H9 (cell line): ENCODE measurements around the gene FBXO34. TPM values are rescaled to one million over a fixed set of nuclear protein-coding genes. Genes with fewer than 3 reads are reported as not detected.

Experiments used
- DNase-seq: peaks from one replicate; pipeline ENCODE4 v3.0.0-alpha.2; 2017
- H2AFZ ChIP-seq: one replicate; pipeline ENCODE4 v1.6.1; 2013; ENCODE audit warnings: mild to moderate bottlenecking, low read length, control low read depth, moderate library complexity
- H2AK5ac ChIP-seq: 2 replicates; pipeline ENCODE4 v1.6.1; 2013; ENCODE audit warnings: low read length, control low read depth, mixed read lengths; ENCODE audit not compliant: insufficient read length
- H2BK120ac ChIP-seq: one replicate; pipeline ENCODE4 v1.6.1; 2013; ENCODE audit warnings: low read depth, mild to moderate bottlenecking, low read length, control low read depth, inconsistent platforms; ENCODE audit not compliant: poor library complexity, severe bottlenecking
- H2BK12ac ChIP-seq: 2 replicates; pipeline ENCODE4 v1.6.1; 2013; ENCODE audit warnings: low read length, control low read depth, mixed read lengths, low read depth; ENCODE audit not compliant: insufficient read length
- H2BK15ac ChIP-seq: 2 replicates; pipeline ENCODE4 v1.6.1; 2013; ENCODE audit warnings: low read depth, low read length, control low read depth
- H2BK20ac ChIP-seq: one replicate; pipeline ENCODE4 v1.6.1; 2013; ENCODE audit warnings: low read depth, mild to moderate bottlenecking, low read length, control low read depth, inconsistent platforms; ENCODE audit not compliant: poor library complexity, severe bottlenecking
- H2BK5ac ChIP-seq: 2 replicates; pipeline ENCODE4 v1.6.1; 2013; ENCODE audit warnings: low read length, control low read depth, mixed read lengths; ENCODE audit not compliant: insufficient read length
- H3K14ac ChIP-seq: 2 replicates; pipeline ENCODE4 v1.6.1; 2013; ENCODE audit warnings: low read length, control low read depth; ENCODE audit not compliant: insufficient read depth
- H3K18ac ChIP-seq: 2 replicates; pipeline ENCODE4 v1.6.1; 2013; ENCODE audit warnings: low read depth, mild to moderate bottlenecking, mixed read lengths, low read length, control low read depth; ENCODE audit not compliant: insufficient read length
- H3K23ac ChIP-seq: 2 replicates; pipeline ENCODE4 v1.6.1; 2013; ENCODE audit warnings: low read length, control low read depth, mixed read lengths, low read depth; ENCODE audit not compliant: insufficient read length
- H3K23me2 ChIP-seq: 2 replicates; pipeline ENCODE4 v1.6.1; 2013; ENCODE audit warnings: low read depth, mild to moderate bottlenecking, mixed read lengths, low read length, control low read depth; ENCODE audit not compliant: insufficient read length, poor library complexity, severe bottlenecking
- H3K27ac ChIP-seq: 2 replicates; pipeline ENCODE4 v1.5.1; 2013; ENCODE audit warnings: low read length, control low read depth, mixed read lengths, low read depth; ENCODE audit not compliant: insufficient read length
- H3K27me3 ChIP-seq: 2 replicates; pipeline ENCODE4 v1.6.1; 2013; ENCODE audit warnings: low read length, control low read depth, inconsistent platforms; ENCODE audit not compliant: insufficient read depth
- H3K4ac ChIP-seq: 2 replicates; pipeline ENCODE4 v1.6.1; 2013; ENCODE audit warnings: low read depth, mild to moderate bottlenecking, control low read depth, inconsistent platforms, low read length, moderate library complexity
- H3K4me1 ChIP-seq: 2 replicates; pipeline ENCODE4 v1.6.1; 2013; ENCODE audit warnings: low read length, control low read depth, inconsistent platforms; ENCODE audit not compliant: insufficient read depth
- H3K4me2 ChIP-seq: 2 replicates; pipeline ENCODE4 v1.6.1; 2013; ENCODE audit warnings: low read length, control low read depth, mixed read lengths; ENCODE audit not compliant: insufficient read length, insufficient read depth
- H3K56ac ChIP-seq: 2 replicates; pipeline ENCODE4 v1.6.1; 2013; ENCODE audit warnings: low read depth, mild to moderate bottlenecking, mixed read lengths, low read length, control low read depth; ENCODE audit not compliant: insufficient read length
- H3K79me1 ChIP-seq: 2 replicates; pipeline ENCODE4 v1.6.1; 2013; ENCODE audit warnings: low read depth, mild to moderate bottlenecking, moderate library complexity, low read length, control low read depth, inconsistent platforms; ENCODE audit not compliant: insufficient read depth, poor library complexity, severe bottlenecking
- H3K79me2 ChIP-seq: 2 replicates; pipeline ENCODE4 v1.6.1; 2013; ENCODE audit warnings: low read length, control low read depth, inconsistent platforms; ENCODE audit not compliant: insufficient read depth
- H3K9ac ChIP-seq: 2 replicates; pipeline ENCODE4 v1.6.1; 2013; ENCODE audit warnings: low read length, control low read depth, mixed read lengths; ENCODE audit not compliant: insufficient read length; ENCODE audit errors: extremely low read depth
- H3K9me3 ChIP-seq: one replicate; pipeline ENCODE4 v1.6.1; 2013; ENCODE audit warnings: low read depth, low read length, inconsistent platforms; ENCODE audit not compliant: control insufficient read depth
- H3T11ph ChIP-seq: one replicate; pipeline ENCODE4 v1.6.1; 2013; ENCODE audit warnings: mild to moderate bottlenecking, low read length, control low read depth, inconsistent platforms
- H4K20me1 ChIP-seq: one replicate; pipeline ENCODE4 v1.6.1; 2013; ENCODE audit not compliant: control insufficient read depth, insufficient read length, insufficient read depth
- H4K5ac ChIP-seq: 2 replicates; pipeline ENCODE4 v1.6.1; 2013; ENCODE audit warnings: low read depth, mild to moderate bottlenecking, mixed read lengths, low read length, control low read depth; ENCODE audit not compliant: insufficient read length
- H4K8ac ChIP-seq: replicated peaks from 2 replicates; pipeline ENCODE4 v1.6.1; 2013; ENCODE audit warnings: low read length, control low read depth, mixed read lengths, low read depth; ENCODE audit not compliant: insufficient read length
- H4K91ac ChIP-seq: 2 replicates; pipeline ENCODE4 v1.6.1; 2013; ENCODE audit warnings: low read depth, mild to moderate bottlenecking, moderate library complexity, mixed read lengths, low read length, control low read depth; ENCODE audit not compliant: insufficient read length
- H3K27ac Mint-ChIP-seq, 3 experiments: 2 replicates in 2 of 3; 3 replicates in 1 of 3; pipeline ENCODE4 v1.8.0; 2020 to 2021; ENCODE audit warnings: mixed read lengths in 3 of 3, mild to moderate bottlenecking in 1 of 3, moderate library complexity in 1 of 3
- H3K27me3 Mint-ChIP-seq: 2 replicates; pipeline ENCODE4 v1.8.0; 2021; ENCODE audit warnings: low read depth, mild to moderate bottlenecking, moderate library complexity, mixed read lengths
- H3K36me3 Mint-ChIP-seq, 3 experiments: 2 replicates in 2 of 3; 3 replicates in 1 of 3; pipeline ENCODE4 v1.8.0; 2020 to 2021; ENCODE audit warnings: low read depth in 3 of 3, mixed read lengths in 3 of 3; ENCODE audit not compliant: insufficient read depth in 1 of 3
- H3K4me1 Mint-ChIP-seq, 2 experiments: 2 replicates each; pipeline ENCODE4 v1.8.0; 2020; ENCODE audit warnings: mixed read lengths in 2 of 2
- H3K4me3 Mint-ChIP-seq, 2 experiments: 2 replicates in 1 of 2; 3 replicates in 1 of 2; pipeline ENCODE4 v1.8.0; 2020 to 2021; ENCODE audit warnings: mild to moderate bottlenecking in 2 of 2, mixed read lengths in 2 of 2, moderate library complexity in 1 of 2
- H3K9me3 Mint-ChIP-seq, 2 experiments: 2 replicates in 1 of 2; 3 replicates in 1 of 2; pipeline ENCODE4 v1.8.0; 2020; ENCODE audit warnings: mild to moderate bottlenecking in 2 of 2, mixed read lengths in 2 of 2, moderate library complexity in 1 of 2
- WGBS: extraction: QIAGEN DNeasy Blood & Tissue Kit; methylation state at CpG from one replicate; pipeline ENCODE4 v1.1.7; 2013; ENCODE audit warnings: missing lambda C conversion rate, low lambda C conversion rate, mixed read lengths; ENCODE audit not compliant: insufficient read length; ENCODE audit errors: extremely low coverage; 5-methylcytosine and 5-hydroxymethylcytosine counted together
- total RNA-seq: library from RNA; stranded (reverse); gene quantifications from 2 replicates; pipeline ENCODE4 v1.2.1, GENCODE V29; 2021
- TF ChIP-seq, protein P1 (sequence below): fragments of 200-600 bp; sonication (generic); conservative IDR thresholded peaks from 3 replicates; pipeline ENCODE4 v1.8.0; 2021; ENCODE audit warnings: antibody characterized with exemption, mild to moderate bottlenecking

Gene FBXO34
- total RNA-seq, 1 experiment from 2014 or later = 12.0 TPM

DNA sequence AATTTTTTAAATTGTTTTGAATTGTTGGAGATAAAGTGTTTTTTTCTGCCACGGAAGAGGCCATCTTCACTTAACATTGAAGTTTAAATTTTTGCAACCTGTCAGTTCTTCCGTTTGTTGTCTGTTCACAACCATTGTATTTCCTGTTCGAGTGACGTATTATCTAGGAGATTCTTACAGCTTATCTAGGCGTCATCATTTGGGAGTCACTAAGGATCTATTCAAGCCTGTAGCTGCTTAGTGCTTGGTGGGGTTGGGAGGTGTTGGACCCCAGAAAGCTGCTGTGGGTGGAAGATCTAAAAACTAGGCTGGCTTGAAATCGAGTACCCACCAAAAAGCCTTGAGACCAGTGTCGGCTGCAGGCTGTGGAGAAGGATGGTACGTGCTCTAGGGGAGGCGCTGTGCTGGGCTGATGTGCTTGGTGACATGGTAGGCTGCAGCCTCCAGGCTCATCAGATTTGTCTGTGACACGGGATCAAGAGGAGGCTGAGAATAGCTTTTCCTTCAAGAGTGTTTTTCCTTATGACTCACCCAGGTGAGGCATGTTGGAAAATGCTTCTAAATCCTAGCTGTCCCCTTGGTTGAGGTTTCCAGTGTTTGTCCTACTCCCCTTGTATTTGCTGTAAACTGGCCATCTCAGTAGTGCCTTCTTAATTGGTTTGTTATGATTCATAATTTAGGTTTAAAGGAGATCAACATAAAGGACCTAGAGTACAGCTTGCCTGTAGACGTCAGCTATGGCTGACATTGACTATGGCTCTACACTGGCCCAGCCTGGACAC lies 82.7 kb downstream of the FBXO34 start:
- Histone ChIP-seq H3K56ac (no peak overlapping the region), H2BK5ac (no peak overlapping the region), H3K9me3 (no peaks in the 10 kb centered on the region), H4K8ac (no peak overlapping the region), H3K18ac (no peak overlapping the region), H3K4me2 (no peak overlapping the region), H3T11ph (no peak overlapping the region), H3K14ac (no peak overlapping the region), H3K79me2 (no peaks in the 10 kb centered on the region), H2AFZ (no peak overlapping the region), H3K23me2 (no peaks in the 10 kb centered on the region), H4K91ac (no peak overlapping the region), H2AK5ac (no peak overlapping the region), H3K23ac (no peak overlapping the region), H4K5ac (no peak overlapping the region), H3K4me1 (no peaks in the 10 kb centered on the region), H3K27ac (no peak overlapping the region), H2BK120ac (no peak overlapping the region), H4K20me1 (no peaks in the 10 kb centered on the region), H2BK12ac (no peak overlapping the region), H3K79me1 (no peaks in the 10 kb centered on the region), H3K4ac (no peak overlapping the region), H2BK20ac (no peak overlapping the region), H3K27me3 (no peaks in the 10 kb centered on the region), H3K9ac (no peak overlapping the region), H2BK15ac (no peak overlapping the region)
- Mint-ChIP-seq H3K27me3 (no peaks in the 10 kb centered on the region), H3K4me1 (peaks cover 2 to 15% of the 10 kb centered on the region in 2 experiments; a peak in 3 of 4 replicates), H3K27ac (peak overlapping the region in 1 of 3 experiments; percentile 79; a peak in 2 of 7 replicates), H3K9me3 (no peaks in the 10 kb centered on the region), H3K36me3 (peaks cover 0 to 16% (median 14%) of the 10 kb centered on the region in 3 experiments; a peak in 4 of 7 replicates), H3K4me3 (no peak overlapping the region)
- TF ChIP-seq, protein P1, sequence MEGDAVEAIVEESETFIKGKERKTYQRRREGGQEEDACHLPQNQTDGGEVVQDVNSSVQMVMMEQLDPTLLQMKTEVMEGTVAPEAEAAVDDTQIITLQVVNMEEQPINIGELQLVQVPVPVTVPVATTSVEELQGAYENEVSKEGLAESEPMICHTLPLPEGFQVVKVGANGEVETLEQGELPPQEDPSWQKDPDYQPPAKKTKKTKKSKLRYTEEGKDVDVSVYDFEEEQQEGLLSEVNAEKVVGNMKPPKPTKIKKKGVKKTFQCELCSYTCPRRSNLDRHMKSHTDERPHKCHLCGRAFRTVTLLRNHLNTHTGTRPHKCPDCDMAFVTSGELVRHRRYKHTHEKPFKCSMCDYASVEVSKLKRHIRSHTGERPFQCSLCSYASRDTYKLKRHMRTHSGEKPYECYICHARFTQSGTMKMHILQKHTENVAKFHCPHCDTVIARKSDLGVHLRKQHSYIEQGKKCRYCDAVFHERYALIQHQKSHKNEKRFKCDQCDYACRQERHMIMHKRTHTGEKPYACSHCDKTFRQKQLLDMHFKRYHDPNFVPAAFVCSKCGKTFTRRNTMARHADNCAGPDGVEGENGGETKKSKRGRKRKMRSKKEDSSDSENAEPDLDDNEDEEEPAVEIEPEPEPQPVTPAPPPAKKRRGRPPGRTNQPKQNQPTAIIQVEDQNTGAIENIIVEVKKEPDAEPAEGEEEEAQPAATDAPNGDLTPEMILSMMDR = no peak
- whole genome bisulfite sequencing = no CpG with 5 or more reads among the region's 11 CpGs
- no peak for DNase-seq
